Tongue (tissue), 2 donors: Measurements from ENCODE around the gene MRS2. TPM values are rescaled to one million over a fixed set of nuclear protein-coding genes. Genes with fewer than 3 reads are reported as not detected.
"Not testable (repeated sequence)": the region's sequence is repeated elsewhere in the genome, so short reads cannot be mapped to it uniquely, and the experiment has no call there.

Source experiments
- DNase-seq: peaks from one replicate; pipeline ENCODE4 v3.0.0-alpha.2; 2015
- total RNA-seq: library from RNA; depleted of rRNA; stranded (reverse); fragments of >200 nt; gene quantifications from one replicate; pipeline ENCODE4 v1.2.3, GENCODE V29; 2014

Gene MRS2
- total RNA-seq, 1 donor from 2014 or later, result 36.2 TPM

DNA sequence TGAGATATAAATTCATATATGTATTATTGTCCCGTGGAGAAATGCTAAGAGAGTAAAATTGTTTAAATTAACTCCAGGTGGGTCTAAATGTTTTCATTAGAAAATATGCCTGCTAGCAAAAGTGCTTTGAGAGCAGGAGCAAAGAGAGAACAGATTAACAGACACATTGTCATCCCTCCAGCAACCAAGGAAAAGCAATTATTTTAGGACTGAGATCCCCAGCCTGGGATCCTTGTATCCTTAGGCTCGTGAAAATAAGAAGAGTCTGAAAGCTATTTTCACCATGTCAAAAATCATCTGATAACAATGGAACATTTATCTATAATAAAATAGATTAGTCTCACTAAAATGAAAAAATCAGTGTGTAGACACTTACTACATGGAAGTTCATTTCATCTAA, 11.5 kb upstream of the MRS2 start:
- DNase-seq, result no peak

DNA sequence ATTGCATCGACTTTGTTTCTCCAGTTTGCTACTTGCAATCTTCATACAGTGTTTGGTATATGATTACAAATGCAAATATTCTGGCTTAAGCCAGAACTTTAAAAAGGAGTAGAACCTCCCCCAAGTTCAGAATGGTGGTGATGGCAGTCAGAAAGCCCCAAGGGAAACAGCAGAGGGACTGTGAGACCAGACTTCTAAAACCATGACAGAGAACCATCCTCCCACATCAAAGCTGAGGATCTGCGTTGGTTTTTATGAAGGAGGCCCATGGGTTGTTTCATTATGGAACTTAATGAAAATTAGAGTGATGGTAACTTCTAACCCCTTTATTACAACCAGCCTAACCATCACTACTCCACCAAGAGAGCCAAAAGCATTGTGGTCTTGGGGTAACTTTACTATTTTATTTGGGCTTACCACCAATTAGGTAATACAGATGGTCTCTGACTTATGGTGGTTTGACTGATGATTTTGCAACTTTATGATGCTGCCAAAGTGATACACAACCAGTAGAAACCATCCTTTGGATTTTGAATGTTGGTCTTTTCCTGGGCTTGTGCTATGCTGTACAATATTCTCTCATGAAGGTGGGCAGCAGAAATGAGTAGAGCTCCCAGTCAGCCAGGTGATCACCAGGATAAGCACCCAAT, 10.9 kb upstream of the MRS2 start:
- DNase-seq, result no peak

DNA sequence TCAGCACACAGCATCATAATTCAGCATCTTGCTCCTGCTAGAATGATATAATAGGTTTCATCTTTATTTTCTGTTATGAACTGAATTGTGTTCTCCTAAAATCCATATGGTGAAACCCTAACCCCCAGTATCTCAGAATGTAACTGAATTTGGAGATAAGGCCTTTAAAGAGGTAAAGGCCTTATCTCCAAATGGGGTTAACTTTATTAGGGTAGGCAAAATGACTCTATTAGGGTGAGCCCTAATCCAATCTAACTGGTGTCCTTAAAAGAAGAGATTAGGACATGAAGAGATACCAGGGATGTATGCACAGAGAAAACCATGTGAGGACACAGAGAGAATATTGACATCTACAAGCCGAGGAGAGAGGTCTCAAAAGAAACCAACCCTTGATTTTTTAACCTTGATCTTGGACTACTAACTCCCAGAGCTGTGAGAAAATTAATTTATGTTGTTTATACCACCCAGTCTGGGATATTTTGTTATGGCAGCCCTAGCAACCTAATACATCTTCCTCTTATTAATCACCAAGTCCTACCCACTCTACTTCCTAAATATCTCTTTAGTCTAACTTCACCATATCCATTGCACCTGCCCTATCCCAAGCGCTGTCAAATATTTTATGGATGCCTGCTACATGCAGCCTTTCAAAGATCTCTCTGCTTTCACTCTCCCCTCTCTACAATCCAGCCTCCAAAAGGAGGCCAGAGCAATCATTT, 8.5 kb upstream of the MRS2 start:
- DNase-seq, result no peak

DNA sequence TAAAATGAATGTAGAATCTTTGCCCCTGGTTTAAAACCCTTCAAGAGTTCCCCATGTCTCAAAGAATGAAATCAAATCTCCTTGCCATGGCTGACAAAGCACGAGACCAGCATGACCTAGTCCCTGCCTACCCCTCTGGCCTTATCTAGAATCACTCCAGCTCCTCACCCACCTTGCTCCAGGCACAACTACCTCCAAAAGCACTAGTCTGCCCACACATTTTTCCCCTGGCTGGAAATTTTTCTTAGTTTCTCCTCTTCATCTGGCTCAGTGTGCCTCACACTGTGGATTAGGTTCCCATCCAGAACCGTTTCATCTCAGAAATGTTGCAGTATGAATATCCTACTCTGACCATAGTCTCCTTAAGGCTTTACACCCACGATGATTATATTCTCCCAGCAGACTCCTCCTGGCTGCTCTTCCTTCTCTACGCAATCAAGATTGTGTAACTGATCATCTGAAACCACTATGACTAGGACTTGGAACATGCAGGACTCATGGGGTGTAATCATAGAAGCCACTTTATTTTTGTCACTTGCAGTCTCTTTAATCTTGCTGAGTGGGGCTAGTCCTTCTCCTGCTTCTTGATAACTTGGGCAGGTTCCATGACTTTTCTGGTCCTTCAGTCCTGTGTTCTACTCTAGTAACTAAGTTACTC, 7.8 kb upstream of the MRS2 start:
- no peak for DNase-seq

DNA sequence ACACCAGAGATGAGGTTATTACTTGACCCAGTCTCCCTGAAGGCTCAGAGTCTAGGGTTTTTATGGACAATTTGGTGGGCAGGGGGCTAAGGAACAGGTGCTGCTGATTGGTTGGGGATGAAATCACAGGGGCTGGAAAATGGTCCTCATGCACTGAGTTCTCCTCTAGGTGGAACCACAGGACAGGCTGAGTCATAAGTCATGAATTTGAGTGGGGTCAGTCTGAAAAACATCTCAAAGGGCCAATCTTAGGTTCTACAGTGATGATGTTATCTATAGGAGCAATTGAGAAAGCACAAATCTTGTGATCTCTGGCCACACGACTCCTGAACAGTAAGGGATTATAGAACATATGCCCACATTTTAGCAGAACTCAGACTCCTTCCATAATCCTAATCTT, 5.9 kb upstream of the MRS2 start:
- DNase-seq, result no peak

DNA sequence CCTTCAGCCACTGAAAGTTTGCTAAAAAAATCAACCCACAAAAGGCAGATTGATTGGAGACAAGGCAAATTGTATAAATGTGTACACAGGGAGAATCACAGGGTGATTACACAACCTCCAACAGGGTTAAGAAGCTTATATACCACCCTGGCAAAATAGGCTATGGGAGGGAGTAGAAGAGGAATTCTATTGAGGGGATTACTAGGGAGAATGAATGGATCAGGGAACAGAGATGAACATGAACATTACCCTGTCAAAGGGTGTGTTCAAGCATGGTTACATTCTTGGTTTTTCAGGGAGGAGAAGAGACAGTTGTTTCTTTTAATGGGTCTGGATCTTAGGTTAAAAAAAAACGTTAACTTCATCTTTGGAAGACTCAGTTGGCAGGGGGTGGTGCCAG, 5.1 kb upstream of the MRS2 start:
- no peak for DNase-seq

DNA sequence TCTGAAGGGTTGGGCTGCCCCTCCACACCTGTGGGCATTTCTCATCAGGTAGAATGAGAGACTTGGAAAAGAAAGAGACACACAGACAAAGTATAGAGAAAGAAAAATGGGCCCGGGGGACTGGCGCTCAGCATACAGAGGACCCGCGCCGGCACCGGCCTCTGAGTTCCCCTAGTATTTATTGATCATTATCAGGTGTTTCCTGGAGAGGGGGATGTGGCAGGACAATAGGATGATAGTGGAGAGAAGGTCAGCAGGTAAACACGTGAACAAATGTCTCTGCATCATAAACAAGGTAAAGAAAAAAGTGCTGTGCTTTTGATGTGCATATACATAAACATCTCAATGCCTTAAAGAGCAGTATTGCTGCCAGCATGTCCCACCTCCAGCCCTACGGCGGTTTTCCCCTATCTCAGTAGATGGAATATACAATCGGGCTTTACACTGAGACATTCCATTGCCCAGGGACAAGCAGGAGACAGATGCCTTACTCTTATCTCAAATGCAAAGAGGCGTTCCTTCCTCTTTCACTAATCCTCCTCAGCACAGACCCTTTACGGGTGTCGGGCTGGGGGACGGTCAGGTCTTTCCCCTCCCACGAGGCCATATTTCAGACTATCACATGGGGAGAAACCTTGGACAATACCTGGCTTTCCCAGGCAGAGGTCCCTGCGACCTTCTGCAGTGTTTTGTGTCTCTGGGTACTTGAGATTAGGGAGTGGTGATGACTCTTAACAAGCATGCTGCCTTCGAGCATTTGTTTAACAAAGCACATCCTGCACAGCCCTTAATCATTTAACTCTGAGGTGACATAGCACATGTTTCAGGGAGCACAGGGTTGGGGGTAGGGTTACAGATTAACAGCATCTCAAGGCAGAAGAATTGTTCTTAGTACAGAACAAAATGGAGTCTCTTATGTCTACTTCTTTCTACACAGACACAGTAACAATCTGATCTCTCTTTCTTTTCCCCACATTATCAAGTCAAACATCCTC, 2.4 kb upstream of the MRS2 start:
- not testable (repeated sequence) for DNase-seq

DNA sequence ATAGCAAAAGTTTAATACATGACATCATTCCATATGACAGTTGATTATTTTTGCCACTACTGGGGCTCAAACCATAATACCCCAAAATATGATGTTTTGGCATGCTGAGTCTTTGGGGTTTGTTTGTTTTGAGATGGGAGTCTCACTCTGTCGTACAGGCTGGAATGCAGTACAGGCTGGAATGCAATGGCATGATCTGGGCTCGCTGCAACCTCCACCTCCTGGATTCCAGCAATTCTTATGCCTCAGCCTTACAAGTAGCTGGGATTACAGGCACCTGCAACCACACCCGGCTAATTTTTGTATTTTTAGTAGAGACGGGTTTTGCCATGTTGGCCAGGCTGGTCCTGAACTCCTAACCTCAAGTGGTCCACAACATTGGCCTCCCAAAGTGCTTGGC, 1.3 kb upstream of the MRS2 start:
- DNase-seq, result no peak

DNA sequence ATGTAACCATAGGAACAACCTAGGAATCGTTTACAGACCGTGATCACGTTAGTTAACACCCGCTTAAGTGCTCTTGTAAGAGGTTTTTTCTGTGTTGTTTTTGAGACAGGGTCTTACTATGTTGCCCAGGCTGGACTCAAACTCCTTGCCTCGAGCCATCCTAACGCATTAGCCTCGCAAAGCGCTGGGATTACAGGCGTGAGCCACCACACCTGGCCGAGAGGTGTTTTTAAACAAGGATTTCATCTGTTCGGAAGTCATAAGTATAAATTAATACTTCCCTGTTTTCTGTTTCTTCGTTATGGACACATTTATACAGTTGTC, 727 bp downstream of the MRS2 start:
- no peak for DNase-seq

DNA sequence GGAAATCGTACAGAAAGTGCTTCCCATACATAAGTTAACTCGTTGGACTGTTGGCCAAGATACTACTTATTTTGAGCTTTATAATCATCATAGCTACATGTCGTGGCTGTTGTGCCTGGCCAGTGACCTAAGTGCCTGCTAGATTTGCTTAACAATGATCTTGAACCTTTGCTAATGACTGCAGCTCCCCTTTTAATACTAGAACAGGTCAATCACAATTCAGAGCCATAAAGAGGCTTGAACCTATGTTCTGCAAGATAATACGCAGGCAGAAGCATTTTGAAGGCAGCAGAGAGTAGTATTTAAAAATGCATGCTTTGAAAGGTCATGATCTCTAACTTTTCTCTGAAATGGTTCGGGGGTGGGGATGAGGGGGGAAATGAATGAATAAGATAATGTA, 2.5 kb downstream of the MRS2 start:
- no peak for DNase-seq

DNA sequence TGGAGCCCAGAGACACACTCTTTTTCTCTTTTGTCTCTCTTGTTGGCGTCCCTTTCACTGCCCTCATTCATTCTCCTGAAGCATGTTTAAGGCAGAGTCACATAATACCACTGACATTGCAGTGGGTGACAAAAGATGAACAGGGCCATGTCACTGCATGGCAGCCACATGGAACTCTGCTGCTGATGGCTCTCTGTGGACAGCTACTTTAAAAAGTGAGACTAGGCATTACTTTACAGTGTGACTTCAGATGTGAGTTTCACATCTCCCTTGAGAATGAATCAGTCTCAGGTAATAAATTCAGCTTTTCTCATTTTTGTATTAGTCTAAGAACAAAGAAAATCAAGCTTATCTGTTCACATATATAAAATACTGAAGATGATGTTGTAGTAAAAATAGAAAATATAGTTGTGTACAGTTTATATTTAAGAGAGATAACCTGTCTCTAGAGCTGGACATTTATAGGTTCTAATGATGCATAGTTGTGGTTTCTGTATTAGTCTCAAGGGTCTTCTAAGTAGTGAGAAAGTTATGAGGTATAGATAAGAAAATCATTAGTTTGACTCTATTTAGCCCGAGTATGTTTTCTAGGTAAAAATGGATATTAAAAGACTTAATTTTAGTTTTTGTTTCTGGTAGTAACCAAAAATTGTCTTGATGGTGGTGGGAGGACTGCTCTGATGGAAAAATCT, 6.1 kb downstream of the MRS2 start:
- DNase-seq, result no peak

DNA sequence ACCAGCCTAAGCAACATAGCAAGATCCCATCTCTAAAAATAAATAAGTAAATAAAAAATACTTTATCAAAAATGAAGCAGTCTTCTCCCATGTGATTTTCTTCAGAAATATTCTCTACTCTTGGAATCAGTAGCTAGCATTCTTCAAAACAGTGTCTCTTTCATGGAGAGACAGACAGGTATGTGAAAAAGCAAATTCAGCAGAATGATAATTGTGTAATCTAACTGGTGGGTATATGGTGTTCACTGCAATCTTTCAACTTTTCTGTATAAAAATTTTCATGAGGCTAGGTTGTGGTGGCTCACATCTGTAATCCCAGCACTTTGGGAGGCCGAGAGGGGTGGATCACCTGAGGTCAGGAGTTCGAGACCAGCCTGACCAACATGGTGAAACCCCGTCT, 7.9 kb downstream of the MRS2 start:
- DNase-seq, result no peak

DNA sequence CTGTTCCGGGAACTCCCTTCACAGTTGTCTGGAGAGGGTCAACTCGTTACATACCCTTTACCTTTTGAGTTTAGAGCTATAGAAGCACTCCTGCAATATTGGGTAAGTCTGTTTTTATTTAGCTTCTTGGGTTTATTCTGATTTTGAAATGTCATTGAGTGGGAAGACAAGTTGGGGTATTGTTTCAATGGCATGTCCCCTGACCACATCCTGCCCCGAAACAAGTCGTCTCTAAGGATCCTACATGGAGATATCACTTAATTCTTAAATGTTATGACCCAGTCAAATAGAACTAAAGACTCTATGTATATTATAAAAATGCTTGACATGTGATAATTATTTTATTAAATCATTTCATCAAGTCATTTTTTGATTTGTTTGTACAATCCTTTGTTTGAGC, 9.6 kb downstream of the MRS2 start:
- DNase-seq, result no peak

DNA sequence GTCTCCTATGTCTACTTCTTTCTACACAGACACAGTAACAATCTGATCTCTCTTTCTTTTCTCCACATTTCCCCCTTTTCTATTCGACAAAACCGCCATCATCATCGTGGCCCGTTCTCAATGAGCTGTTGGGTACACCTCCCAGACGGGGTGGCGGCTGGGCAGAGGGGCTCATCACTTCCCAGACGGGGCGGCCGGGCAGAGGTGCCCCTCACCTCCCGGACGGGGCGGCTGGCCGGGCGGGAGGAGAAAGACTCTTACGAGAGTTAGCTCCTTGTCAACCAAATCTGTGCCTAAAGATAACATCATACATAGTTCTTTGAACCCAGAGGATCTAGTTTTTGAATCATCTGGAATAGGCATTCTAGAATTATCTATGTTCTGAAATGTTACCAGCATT, 11.8 kb downstream of the MRS2 start:
- not testable (repeated sequence) for DNase-seq

DNA sequence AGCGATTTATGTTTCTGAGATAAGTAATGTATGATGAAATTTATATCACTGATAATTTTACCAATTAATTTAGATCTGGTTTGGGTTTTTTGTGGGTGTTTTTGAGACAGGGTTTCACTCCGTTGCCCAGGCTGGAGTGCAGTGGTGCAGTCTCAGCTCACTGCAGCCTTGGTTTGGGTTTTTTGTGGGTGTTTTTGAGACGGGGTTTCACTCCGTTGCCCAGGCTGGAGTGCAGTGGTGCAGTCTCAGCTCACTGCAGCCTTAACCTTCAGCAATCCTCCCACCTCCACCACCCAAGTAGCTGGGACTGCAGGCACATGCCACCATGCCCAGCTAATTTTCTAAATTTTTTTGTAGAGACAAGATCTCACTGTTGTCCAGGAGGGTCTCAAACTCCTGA, 13.0 kb downstream of the MRS2 start:
- no peak for DNase-seq

DNA sequence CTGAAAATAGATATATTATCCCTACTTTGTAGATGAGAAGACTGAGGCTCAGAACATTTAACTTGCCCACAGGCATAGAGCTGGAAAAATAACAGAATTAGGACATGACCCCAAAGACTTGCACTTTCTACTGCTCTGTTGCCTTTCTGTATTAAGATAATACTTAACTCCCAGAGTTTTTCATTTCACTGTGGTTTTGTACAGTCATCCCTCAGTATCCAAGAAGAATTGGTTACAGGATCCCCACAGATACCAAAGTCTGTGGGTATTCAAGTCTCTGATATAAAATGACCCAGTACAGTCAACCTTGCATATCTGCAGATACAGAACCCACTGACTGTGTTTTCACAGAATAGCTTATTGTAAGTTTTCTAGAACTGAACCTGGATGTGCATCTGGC, 16.8 kb downstream of the MRS2 start:
- DNase-seq, result no peak

DNA sequence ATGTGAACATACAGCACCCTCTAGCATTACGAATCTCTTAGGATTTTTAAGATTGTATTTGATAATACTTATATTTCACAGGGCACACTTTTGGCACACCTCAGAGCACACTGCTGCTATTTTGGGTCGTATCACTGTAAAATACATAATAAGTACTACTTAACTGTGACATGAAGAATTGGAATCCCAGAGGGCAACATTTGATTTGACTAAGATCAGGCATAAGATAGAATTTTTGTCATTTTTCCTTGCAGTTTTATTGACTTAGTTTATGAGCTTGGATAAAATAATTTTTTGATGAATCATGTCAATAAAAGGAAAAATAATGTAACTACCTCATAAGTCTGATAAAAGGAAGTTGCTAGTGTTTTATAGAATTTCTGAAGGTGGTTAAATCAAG, 22.4 kb downstream of the MRS2 start:
- DNase-seq, result no peak

DNA sequence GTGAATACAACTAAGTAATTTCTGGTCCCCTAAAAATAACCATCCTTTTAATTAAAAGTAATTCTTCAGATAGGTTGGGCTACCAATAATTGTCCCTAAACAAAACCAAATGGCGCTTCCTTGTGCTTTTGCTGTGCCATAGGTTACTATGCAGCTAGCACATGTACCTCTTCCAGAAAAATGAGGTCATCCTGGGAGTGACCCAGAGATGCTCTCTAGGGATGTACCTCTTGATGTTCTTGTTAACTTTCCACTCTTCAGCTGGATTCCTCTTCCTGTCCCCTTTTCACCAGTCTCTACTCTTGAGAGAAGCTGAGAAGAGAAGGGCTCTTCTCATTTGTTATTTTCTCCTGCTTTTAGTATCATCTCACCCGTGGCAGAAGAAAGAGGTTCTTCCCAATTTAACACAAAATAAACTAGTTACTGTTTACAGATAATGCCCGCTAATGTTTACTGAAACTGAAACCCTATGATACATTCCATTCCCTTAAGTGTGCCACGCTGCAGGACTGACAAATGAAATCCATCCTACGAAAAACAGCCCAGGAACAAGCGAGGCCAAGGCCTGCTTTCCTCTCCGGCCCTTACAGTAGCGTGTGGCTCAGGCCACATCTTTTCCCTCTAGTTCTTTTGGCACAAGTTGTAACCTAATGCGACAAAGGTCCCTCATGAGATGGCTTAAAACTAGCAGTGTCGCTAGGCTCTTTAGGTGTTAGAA, 24.2 kb downstream of the MRS2 start:
- no peak for DNase-seq

DNA sequence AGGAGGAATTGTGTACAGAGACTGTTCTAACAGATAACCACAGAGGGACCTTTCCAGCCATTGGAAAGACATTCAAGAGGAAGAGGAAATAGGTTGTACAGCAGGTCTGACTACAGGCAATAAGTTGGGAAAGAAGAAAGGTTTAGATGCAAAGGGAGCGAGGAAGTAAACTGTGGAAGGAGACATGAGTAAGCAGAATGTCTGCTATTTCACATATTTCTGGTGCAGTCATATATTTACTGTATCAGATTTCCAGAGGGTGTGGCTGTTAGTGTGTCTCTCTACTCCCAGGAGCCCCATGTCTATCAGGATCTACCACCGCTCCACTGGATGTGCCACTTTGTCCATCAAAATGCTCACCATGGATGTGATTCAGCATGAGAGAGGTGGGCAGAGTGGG, 25.9 kb downstream of the MRS2 start:
- DNase-seq, result no peak

DNA sequence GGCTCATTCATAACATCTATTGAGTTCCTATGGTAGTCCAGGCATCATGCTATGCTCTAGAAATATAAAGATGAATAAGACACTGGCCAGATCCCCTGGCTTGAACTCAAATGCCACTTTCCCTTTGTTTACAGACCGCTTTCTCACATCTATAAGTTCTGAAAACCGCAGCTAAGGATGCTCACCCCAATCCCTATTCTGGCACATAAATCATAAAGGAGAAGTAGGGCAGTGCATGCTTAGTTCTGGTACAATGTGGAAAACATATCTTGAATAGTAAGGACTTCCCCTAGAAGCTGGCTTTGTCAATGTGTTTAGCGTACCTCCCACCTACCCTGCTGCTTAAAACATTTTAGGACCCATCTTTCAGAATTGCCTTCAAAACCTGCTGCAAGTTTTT, 26.4 kb downstream of the MRS2 start:
- no peak for DNase-seq

DNA sequence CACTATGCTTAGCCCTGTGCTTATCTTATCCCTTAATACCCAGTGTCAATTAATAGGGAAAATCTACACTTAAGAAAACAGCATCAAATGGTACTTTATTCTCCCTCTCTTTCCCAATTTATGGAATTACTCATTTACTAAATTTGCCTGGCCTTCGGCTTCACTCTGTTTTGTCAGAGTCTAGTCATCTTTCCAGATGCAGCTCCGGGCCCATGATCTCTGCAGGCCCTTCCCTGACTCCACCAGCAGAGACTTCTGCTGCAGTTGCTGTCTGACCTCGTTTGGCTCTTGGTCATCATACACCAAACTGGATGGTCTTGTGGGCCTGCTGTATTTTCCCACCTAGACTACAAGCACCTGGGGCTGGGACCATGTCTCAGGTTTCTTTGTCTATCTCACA, 27.4 kb downstream of the MRS2 start:
- DNase-seq, result no peak
